Uterus (tissue), 2 donors: ENCODE data around the gene CDKAL1.

Experiments used
- POLR2A ChIP-seq, 2 donors: fragments of 450-650 bp; IDR thresholded peaks; one replicate each; pipeline ENCODE4 v1.6.1; 2016; ENCODE audit warnings: antibody characterized with exemption in 2 of 2, mild to moderate bottlenecking in 1 of 2, moderate library complexity in 1 of 2
- TF ChIP-seq, protein P1 (sequence below), 4 experiments: fragments of 200-600 bp in 2 of 4; fragments of 450-650 bp in 2 of 4; sonication (generic) in 2 of 4; IDR thresholded peaks; one replicate each; pipeline ENCODE4 v1.5.1; 2016 to 2019; ENCODE audit warnings: antibody characterized with exemption in 4 of 4, mild to moderate bottlenecking in 2 of 4, moderate library complexity in 1 of 4

GRCh38 chr6:20652299-20653084 lies 118.2 kb downstream of the CDKAL1 start:
- TF ChIP-seq POLR2A (IDR thresholded peaks at IDR 0.05) = no peak
- TF ChIP-seq, protein P1, sequence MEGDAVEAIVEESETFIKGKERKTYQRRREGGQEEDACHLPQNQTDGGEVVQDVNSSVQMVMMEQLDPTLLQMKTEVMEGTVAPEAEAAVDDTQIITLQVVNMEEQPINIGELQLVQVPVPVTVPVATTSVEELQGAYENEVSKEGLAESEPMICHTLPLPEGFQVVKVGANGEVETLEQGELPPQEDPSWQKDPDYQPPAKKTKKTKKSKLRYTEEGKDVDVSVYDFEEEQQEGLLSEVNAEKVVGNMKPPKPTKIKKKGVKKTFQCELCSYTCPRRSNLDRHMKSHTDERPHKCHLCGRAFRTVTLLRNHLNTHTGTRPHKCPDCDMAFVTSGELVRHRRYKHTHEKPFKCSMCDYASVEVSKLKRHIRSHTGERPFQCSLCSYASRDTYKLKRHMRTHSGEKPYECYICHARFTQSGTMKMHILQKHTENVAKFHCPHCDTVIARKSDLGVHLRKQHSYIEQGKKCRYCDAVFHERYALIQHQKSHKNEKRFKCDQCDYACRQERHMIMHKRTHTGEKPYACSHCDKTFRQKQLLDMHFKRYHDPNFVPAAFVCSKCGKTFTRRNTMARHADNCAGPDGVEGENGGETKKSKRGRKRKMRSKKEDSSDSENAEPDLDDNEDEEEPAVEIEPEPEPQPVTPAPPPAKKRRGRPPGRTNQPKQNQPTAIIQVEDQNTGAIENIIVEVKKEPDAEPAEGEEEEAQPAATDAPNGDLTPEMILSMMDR (IDR thresholded peaks at IDR 0.05) = no peak
